Uterus (tissue), 2 donors: ENCODE results near the gene ATP11A.

Experiments used
- CTCF ChIP-seq, 4 experiments: fragments of 200-600 bp in 2 of 4; fragments of 450-650 bp in 2 of 4; sonication (generic) in 2 of 4; IDR thresholded peaks; one replicate each; pipeline ENCODE4 v1.5.1; 2016 to 2019; ENCODE audit warnings: antibody characterized with exemption in 4 of 4, mild to moderate bottlenecking in 2 of 4, moderate library complexity in 1 of 4
- POLR2A ChIP-seq, 2 donors: fragments of 450-650 bp; IDR thresholded peaks; one replicate each; pipeline ENCODE4 v1.6.1; 2016; ENCODE audit warnings: antibody characterized with exemption in 2 of 2, mild to moderate bottlenecking in 1 of 2, moderate library complexity in 1 of 2

DNA sequence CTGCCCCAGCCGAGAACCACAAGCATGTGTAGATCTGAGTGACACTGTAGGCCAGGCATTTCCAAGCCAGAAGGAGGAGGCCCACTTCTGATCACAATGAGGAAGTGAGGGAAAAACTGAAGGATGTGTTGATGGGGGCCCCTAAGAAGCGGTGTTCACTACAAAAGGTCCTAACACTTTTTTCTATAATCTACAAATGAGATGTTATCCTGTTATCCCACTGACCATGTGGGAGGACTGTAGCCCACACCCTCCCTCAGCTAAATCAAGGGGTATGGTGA, 180.2 kb downstream of the ATP11A start:
- TF ChIP-seq CTCF (IDR thresholded peaks at IDR 0.05) (no peak), POLR2A (IDR thresholded peaks at IDR 0.05) (no peak)
